ENCODE data around the gene RNF133.
"Not testable (repeated sequence)": the region's sequence is repeated elsewhere in the genome, so short reads cannot be mapped to it uniquely, and the experiment has no call there.

RNF133 gene

DNA sequence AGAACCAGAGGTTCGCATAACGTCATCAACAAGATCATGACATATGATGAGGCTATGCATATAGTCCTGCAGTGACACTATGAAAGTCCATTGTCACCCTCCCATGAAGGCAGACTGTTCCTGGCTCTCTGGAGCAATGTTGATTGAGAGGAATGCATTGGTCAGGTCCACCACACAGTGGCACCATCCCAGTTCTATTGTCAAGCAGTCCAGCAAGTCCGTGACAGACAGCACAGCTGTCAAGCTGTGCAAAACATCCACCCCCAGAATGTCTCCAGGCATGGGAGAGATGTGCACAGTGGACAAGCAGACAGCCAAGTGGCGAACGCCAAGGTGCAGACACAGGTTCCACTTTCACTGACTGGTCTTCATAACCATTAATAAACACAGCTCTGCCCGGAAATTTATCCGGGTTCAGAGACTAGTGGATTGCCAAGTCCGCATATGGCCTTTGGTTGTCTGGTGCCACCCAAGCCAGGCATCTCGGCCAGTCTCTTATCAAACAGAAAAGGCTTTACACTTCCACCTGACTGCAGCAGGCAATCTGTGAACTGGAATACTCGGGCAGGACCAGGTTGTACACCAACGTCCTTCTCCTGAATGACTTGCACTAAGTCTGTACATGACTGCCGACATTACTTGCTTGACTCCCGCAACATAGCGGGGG lies 7.2 kb downstream of the RNF133 start:
- no peak for DNase-seq (ENCODE audit: low read depth)
- no peak overlapping the region for H3K4me3 ChIP-seq (ENCODE audit: low read length)
- TF ChIP-seq, protein P1, sequence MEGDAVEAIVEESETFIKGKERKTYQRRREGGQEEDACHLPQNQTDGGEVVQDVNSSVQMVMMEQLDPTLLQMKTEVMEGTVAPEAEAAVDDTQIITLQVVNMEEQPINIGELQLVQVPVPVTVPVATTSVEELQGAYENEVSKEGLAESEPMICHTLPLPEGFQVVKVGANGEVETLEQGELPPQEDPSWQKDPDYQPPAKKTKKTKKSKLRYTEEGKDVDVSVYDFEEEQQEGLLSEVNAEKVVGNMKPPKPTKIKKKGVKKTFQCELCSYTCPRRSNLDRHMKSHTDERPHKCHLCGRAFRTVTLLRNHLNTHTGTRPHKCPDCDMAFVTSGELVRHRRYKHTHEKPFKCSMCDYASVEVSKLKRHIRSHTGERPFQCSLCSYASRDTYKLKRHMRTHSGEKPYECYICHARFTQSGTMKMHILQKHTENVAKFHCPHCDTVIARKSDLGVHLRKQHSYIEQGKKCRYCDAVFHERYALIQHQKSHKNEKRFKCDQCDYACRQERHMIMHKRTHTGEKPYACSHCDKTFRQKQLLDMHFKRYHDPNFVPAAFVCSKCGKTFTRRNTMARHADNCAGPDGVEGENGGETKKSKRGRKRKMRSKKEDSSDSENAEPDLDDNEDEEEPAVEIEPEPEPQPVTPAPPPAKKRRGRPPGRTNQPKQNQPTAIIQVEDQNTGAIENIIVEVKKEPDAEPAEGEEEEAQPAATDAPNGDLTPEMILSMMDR (IDR thresholded peaks at IDR 0.05; ENCODE audit: insufficient read depth, low read depth, low read length, missing control alignments) = no peak

DNA sequence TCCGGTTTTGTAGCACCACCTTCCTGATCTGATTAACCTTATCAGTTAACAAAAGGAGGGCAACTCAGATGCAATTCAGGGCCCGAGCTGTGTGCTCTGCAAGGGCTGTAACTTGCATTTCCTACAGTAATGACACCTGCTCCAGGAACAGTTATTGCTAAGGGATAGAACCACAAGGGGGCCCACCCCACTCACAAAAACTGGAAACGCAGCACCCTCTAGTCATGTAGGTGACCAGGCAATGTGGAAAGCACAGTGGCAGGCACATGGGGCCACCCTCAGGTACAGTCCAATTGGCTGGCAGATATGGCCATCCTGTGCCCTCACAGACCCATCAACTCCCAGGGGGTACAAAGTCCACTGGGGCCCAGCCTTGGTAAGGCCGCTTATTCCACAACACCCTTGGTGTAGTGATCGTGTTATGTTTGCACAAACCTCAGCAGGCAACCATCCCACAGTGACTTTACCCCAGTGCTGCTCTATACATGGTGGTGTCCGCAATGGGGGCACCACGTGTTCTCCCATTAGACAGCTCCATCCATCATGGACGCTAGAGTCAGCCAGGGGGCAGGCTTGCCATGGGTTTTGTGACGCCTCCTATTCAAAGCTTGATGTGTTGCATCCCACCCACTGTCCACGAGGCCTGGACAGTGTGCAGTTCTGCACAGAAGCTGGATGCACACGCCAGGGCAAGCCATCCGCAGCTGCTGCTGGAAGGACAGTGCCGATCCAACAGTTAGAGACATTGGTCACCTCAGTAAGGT lies 9.4 kb downstream of the RNF133 start:
- H3K4me3 ChIP-seq (ENCODE audit: low read length) = no peak overlapping the region
- TF ChIP-seq, protein P1 (IDR thresholded peaks at IDR 0.05; ENCODE audit: insufficient read depth, low read depth, low read length, missing control alignments) = no peak
- no peak for DNase-seq (ENCODE audit: low read depth)

DNA sequence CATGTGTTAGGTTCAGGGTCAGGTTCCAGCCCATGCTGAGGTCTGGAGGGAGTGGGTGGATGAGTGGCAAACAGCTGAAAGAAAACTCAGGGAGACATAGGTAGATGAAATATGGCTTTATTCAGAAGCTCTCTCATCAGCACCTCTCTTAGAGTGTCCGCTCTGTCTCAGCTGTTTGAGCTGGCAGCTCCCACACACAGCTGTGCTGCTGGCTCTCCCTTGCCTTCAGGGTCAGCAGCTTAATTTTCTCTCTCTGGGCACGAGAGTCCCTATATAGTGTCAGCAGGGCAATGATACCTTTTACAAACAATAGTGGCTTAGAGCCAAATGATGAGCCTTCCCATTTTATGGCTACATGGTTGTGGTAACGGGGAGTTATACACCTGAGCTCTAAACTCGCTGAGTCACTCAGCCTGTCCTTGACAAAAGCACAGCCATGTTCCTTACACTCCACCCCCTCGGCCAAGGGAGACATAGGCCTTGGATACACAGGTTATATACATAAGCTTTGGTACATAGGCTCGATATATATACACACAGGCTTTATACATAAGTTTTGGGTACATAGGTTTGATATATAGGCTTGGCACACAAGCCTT lies 10.4 kb downstream of the RNF133 start:
- no peak for DNase-seq (ENCODE audit: low read depth)
- H3K4me3 ChIP-seq (ENCODE audit: low read length) = no peak overlapping the region
- TF ChIP-seq, protein P1 (IDR thresholded peaks at IDR 0.05; ENCODE audit: insufficient read depth, low read depth, low read length, missing control alignments) = no peak

DNA sequence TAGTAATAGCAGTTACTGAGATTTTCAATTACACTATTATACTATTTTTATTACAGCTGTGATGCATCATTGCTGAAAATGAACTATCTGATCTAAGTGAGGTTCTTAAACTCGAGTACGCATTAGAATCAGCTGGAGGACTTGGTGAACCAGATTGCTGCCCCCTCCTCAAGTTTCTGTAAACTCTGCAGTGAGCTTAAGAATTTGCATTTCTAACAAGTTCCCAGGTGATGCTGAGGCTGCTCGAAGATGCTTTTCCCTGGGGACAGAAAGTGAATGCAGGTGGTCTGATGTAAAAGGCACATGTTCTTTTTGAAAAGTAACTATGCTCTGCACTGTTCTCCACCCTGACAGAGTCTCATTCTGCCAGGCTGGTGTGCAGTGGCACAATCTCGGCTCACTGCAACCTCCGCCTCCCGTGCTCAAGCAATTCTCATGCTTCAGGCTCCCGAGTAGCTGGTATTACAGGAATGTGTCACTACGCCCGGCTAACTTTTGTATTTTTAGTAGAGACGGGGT lies 12.5 kb downstream of the RNF133 start:
- no peak overlapping the region for H3K4me3 ChIP-seq (ENCODE audit: low read length)
- TF ChIP-seq, protein P1 (IDR thresholded peaks at IDR 0.05; ENCODE audit: insufficient read depth, low read depth, low read length, missing control alignments) = no peak
- DNase-seq (ENCODE audit: low read depth) = no peak

DNA sequence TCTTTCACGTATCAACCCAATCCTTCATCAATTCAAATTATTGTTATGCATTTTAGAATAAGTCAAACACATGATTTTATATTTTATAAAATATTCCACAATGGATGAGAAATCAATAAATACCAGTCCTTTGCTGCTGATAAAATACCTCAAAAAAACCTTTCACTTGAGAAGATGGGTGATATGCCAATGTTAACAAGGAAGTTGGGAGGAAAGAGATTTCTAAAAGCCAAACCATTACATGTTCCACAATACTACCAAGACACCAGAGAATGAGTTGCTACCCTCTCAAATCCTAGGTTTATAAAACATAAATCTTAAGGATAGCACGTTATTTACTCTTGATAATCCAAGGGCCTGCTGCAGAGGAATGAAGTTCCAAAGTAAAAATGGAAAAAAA lies 14.4 kb downstream of the RNF133 start:
- TF ChIP-seq, protein P1 (IDR thresholded peaks at IDR 0.05; ENCODE audit: insufficient read depth, low read depth, low read length, missing control alignments) = no peak
- no peak for DNase-seq (ENCODE audit: low read depth)
- H3K4me3 ChIP-seq (ENCODE audit: low read length) = no peak overlapping the region

DNA sequence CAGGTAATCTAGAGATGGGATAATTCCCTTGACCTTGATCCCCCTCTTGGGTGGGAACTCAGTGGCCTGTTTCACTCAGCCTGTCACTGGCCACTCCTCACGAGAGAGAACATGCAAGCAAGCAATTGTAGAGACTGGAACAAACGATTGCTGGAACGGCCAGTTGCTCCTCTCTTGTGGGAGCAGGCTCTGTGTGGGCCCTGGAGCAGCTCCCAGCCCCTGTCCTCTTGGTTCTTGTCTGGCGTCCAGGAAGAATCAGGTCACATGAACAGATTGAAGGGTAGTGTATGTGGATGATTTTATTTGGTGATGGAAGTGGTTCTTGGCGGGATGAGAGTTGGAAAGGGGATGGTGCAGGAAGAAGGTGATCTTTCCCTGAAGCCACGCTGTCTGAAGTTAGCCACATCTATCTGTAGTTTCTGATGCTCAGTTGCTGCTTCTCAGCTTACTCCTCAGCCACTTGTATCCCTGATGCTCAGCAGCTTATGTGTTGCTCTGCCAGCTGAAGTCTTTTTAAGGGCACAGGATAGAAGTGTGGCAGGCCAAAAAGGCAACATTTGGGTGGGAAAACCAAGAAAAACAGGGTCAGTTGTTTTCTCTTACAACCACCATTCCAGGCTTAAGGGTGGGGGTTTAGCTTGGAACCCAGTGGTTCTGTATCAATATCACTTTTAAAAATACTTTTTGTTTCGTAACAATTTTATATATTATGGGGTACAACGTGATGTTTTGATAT lies 15.9 kb downstream of the RNF133 start:
- TF ChIP-seq, protein P1 (IDR thresholded peaks at IDR 0.05; ENCODE audit: insufficient read depth, low read depth, low read length, missing control alignments) = no peak
- no peak overlapping the region for H3K4me3 ChIP-seq (ENCODE audit: low read length)

DNA sequence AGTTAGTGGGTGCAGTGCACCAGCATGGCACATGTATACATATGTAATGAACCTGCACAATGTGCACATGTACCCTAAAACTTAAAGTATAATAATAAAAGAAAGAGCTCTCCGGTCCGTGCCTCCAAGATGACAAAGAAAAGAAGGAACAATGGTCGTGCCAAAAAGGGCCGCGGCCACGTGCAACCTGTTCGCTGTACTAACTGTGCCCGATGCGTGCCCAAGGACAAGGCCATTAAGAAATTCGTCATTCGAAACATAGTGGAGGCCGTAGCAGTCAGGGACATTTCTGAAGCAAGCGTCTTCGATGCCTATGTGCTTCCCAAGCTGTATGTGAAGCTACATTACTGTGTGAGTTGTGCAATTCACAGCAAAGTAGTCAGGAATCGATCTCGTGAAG lies 17.7 kb downstream of the RNF133 start:
- DNase-seq (ENCODE audit: low read depth); H3K4me3 ChIP-seq (ENCODE audit: low read length): not testable (repeated sequence)

More for the DNA sequence above, 15.9 kb downstream of the RNF133 start:
- DNase-seq (ENCODE audit: low read depth) = no peak

All from epithelial cell of esophagus (primary cell).